ENCODE results near the gene ACSF3.
"Not testable (repeated sequence)": the region's sequence is repeated elsewhere in the genome, so short reads cannot be mapped to it uniquely, and the experiment has no call there.

Gene ACSF3

GRCh38 chr16:89176717-89177116, 83.1 kb downstream of the ACSF3 start:
- peaks cover 5% of the 10 kb centered on the region for H3K27me3 Mint-ChIP-seq
- H3K9me3 Mint-ChIP-seq, result no peaks in the 10 kb centered on the region
- DNase-seq (ENCODE audit: low spot score in 2 of 2), result no peak
- peaks cover 2% of the 10 kb centered on the region for H3K36me3 Mint-ChIP-seq (ENCODE audit: insufficient read depth)
- no peak for ATAC-seq (replicated peaks; ENCODE audit: extremely low read depth, poor library complexity, severe bottlenecking)
- no peak overlapping the region for H3K27ac Mint-ChIP-seq (ENCODE audit: low read depth)
- peaks cover 4% of the 10 kb centered on the region for H3K4me1 Mint-ChIP-seq
- no peak overlapping the region for H3K4me3 Mint-ChIP-seq

DNA sequence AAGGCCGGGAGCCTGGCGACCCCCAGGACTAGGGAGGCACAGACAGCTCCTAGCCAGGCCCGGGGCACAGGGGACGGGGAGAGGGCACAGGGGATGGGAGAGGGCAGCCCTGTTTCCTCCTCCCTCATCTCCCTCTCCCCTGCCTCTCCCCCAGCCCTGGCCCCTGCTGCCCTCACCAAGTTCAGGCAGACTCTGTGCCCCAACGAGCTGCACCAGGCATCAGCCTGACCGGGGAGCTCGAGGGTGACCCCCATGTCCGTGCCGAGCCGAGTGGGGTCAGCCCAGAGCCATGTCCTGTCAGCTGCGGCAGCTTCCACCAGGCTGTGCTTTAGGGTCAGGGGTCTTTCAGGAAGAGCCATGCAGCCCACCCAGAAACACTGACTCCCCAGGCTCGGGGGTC, 83.8 kb downstream of the ACSF3 start:
- Mint-ChIP-seq H3K36me3 (ENCODE audit: insufficient read depth) (peaks cover 2% of the 10 kb centered on the region), H3K27me3 (peaks cover 6% of the 10 kb centered on the region), H3K4me3 (no peak overlapping the region), H3K9me3 (no peaks in the 10 kb centered on the region), H3K27ac (ENCODE audit: low read depth) (no peak overlapping the region), H3K4me1 (peaks cover 4% of the 10 kb centered on the region)
- no peak for ATAC-seq (replicated peaks; ENCODE audit: extremely low read depth, poor library complexity, severe bottlenecking)
- DNase-seq (ENCODE audit: low spot score in 2 of 2), result no peak

GRCh38 chr16:89178453-89179147, 84.9 kb downstream of the ACSF3 start:
- no peak overlapping the region for H3K4me3 Mint-ChIP-seq
- no peaks in the 10 kb centered on the region for H3K9me3 Mint-ChIP-seq
- peaks cover 6% of the 10 kb centered on the region for H3K27me3 Mint-ChIP-seq
- H3K36me3 Mint-ChIP-seq (ENCODE audit: insufficient read depth), result peaks cover 2% of the 10 kb centered on the region
- ATAC-seq (replicated peaks; ENCODE audit: extremely low read depth, poor library complexity, severe bottlenecking) (no peak), DNase-seq (ENCODE audit: low spot score in 2 of 2) (no peak)
- no peaks in the 10 kb centered on the region for H3K4me1 Mint-ChIP-seq
- H3K27ac Mint-ChIP-seq (ENCODE audit: low read depth), result no peak overlapping the region

DNA sequence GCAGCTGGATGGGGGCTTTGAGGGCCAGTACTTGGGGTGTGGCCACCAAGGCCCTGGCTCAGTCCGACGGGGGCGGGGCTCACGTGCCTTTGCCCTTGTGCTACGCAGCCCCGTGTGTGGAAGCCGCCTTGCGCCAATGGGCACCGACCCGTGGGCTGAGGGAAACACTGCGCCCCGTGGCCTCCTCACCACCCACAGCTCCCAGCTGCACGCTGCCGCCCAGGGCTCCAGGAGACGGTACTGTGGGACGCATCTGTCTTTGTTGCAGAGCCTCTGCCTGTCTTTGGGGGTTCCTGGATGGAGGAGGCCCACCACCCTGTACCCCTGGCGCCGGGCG, 85.5 kb downstream of the ACSF3 start:
- DNase-seq (ENCODE audit: low spot score in 2 of 2) (no peak), ATAC-seq (replicated peaks; ENCODE audit: extremely low read depth, poor library complexity, severe bottlenecking) (no peak)
- Mint-ChIP-seq H3K27me3 (peaks cover 6% of the 10 kb centered on the region), H3K4me3 (no peak overlapping the region), H3K4me1 (no peaks in the 10 kb centered on the region), H3K9me3 (no peaks in the 10 kb centered on the region), H3K27ac (ENCODE audit: low read depth) (no peak overlapping the region), H3K36me3 (ENCODE audit: insufficient read depth) (peaks cover 3% of the 10 kb centered on the region)

DNA sequence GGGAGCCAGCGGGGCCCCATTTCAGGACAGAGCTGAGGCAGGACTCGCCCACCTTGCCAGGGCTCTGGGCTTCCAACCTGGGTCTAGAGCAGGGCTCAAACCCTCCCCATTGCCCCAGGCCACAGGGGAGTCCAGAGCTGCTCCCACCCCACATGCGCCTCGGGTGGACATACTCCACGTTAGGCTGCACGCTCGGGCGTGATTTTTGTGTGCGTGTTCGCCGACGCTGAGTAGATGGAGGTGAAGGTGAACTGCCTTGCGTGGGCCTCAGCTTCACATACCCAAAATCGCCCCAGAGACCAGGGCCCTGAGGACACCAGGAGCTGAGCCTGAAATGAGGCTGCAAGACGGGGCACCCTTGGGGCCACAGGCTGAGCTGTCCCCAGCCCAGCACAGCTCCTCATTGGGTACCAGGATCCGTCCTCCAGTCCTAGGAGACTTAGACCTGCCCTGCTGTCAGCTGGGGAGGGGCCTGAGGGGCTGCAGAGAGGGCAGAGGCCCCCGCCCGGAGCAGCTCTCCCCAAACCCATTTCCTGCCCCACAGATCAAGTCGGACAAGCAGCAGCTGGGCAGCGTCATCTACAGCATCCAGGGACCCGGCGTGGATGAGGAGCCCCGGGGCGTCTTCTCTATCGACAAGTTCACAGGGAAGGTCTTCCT, 86.1 kb downstream of the ACSF3 start:
- Mint-ChIP-seq H3K27ac (ENCODE audit: low read depth) (no peak overlapping the region), H3K4me1 (no peaks in the 10 kb centered on the region), H3K4me3 (no peak overlapping the region), H3K27me3 (peaks cover 6% of the 10 kb centered on the region), H3K9me3 (no peaks in the 10 kb centered on the region), H3K36me3 (ENCODE audit: insufficient read depth) (peaks cover 7% of the 10 kb centered on the region)
- DNase-seq (ENCODE audit: low spot score in 2 of 2) (no peak), ATAC-seq (replicated peaks; ENCODE audit: extremely low read depth, poor library complexity, severe bottlenecking) (no peak)

- no peaks in the 10 kb centered on the region for H3K4me1 Mint-ChIP-seq
- no peak overlapping the region for H3K27ac Mint-ChIP-seq (ENCODE audit: low read depth)
- H3K36me3 Mint-ChIP-seq (ENCODE audit: insufficient read depth), result peaks cover 25% of the 10 kb centered on the region
- ATAC-seq (replicated peaks; ENCODE audit: extremely low read depth, poor library complexity, severe bottlenecking), result no peak
- H3K27me3 Mint-ChIP-seq, result peaks cover 6% of the 10 kb centered on the region
- no peak overlapping the region for H3K4me3 Mint-ChIP-seq
- no peak for DNase-seq (ENCODE audit: low spot score in 2 of 2)
- H3K9me3 Mint-ChIP-seq, result peaks cover 5% of the 10 kb centered on the region
Observed at GRCh38 chr16:89183463-89183862, 89.8 kb downstream of the ACSF3 start.

DNA sequence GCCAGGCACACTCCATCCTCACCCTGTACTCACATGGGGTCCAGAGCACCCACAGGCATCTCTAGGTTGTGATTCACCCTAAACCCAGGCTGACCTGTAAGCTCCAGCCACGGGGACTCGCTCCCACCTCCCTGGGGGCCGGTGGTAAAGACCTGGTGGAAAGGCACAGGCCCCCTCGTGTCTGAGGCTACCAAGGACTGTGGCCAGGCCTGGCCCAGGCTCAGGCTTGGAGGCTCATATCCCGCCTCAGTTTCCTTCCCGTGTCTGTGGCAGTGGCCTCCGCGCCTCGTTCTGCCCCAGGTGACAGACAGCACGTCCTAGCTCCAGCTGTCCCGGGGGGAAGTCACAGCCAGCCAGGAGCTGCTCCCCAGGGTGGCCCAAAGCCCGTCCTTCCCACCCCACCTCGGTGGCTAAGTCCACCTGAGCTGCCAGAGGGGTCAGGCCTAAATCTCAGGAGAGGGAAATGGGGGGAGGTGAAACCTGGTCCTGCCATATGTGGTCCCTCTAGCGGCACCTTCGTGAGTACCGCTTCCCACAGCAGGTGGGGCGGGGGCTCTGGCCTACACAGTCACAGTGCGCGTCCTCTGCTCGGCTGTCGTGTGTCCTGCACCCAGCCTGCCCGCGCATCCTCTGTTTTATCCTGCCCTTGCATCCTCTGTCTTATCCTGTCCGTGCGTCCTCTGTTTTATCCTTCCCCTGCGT, 90.5 kb downstream of the ACSF3 start:
- H3K4me3 Mint-ChIP-seq, result no peak overlapping the region
- H3K9me3 Mint-ChIP-seq, result peaks cover 5% of the 10 kb centered on the region
- no peak for ATAC-seq (replicated peaks; ENCODE audit: extremely low read depth, poor library complexity, severe bottlenecking)
- no peaks in the 10 kb centered on the region for H3K4me1 Mint-ChIP-seq
- H3K27me3 Mint-ChIP-seq, result peaks cover 6% of the 10 kb centered on the region
- no peak for DNase-seq (ENCODE audit: low spot score in 2 of 2)
- H3K27ac Mint-ChIP-seq (ENCODE audit: low read depth), result no peak overlapping the region
- peaks cover 29% of the 10 kb centered on the region for H3K36me3 Mint-ChIP-seq (ENCODE audit: insufficient read depth)

DNA sequence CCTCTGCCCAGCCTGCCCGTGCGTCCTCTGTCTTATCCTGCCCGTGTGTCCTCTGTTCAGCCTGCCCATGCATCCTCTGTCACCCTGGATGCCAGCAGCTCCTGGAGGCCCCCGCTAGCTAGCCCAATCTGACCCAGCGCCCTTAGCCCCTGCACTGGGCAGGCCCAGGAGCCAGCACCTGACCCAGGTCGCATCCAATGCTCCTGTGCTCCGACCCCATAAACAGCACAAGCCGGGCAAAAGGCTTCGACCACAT, 91.0 kb downstream of the ACSF3 start:
- Mint-ChIP-seq H3K27me3 (peaks cover 6% of the 10 kb centered on the region), H3K27ac (ENCODE audit: low read depth) (no peak overlapping the region), H3K4me1 (no peaks in the 10 kb centered on the region), H3K36me3 (ENCODE audit: insufficient read depth) (peaks cover 29% of the 10 kb centered on the region), H3K4me3 (no peak overlapping the region), H3K9me3 (peaks cover 5% of the 10 kb centered on the region)
- DNase-seq (ENCODE audit: low spot score in 2 of 2) (no peak), ATAC-seq (replicated peaks; ENCODE audit: extremely low read depth, poor library complexity, severe bottlenecking) (no peak)

GRCh38 chr16:89184933-89185794, 91.5 kb downstream of the ACSF3 start:
- DNase-seq (ENCODE audit: low spot score in 2 of 2) (peak in 1 of 2 donors; percentile 58), ATAC-seq (replicated peaks; ENCODE audit: extremely low read depth, poor library complexity, severe bottlenecking) (peak; percentile 52)
- Mint-ChIP-seq H3K4me1 (no peaks in the 10 kb centered on the region), H3K27ac (ENCODE audit: low read depth) (no peak overlapping the region), H3K27me3 (peaks cover 6% of the 10 kb centered on the region), H3K4me3 (no peak overlapping the region), H3K9me3 (peaks cover 5% of the 10 kb centered on the region), H3K36me3 (ENCODE audit: insufficient read depth) (peaks cover 29% of the 10 kb centered on the region)

GRCh38 chr16:89185887-89186592, 92.4 kb downstream of the ACSF3 start:
- not testable (repeated sequence) for ATAC-seq (replicated peaks; ENCODE audit: extremely low read depth, poor library complexity, severe bottlenecking); H3K27me3 Mint-ChIP-seq; DNase-seq (ENCODE audit: low spot score in 2 of 2); H3K9me3 Mint-ChIP-seq; H3K27ac Mint-ChIP-seq (ENCODE audit: low read depth); H3K4me3 Mint-ChIP-seq; H3K4me1 Mint-ChIP-seq
- peaks cover 27% of the 10 kb centered on the region for H3K36me3 Mint-ChIP-seq (ENCODE audit: insufficient read depth)

- not testable (repeated sequence) for DNase-seq (ENCODE audit: low spot score in 2 of 2); H3K27me3 Mint-ChIP-seq; ATAC-seq (replicated peaks; ENCODE audit: extremely low read depth, poor library complexity, severe bottlenecking); H3K9me3 Mint-ChIP-seq; H3K4me3 Mint-ChIP-seq; H3K4me1 Mint-ChIP-seq
- peaks cover 27% of the 10 kb centered on the region for H3K36me3 Mint-ChIP-seq (ENCODE audit: insufficient read depth)
- peak overlapping the region; percentile 92 for H3K27ac Mint-ChIP-seq (ENCODE audit: low read depth)
Observed at GRCh38 chr16:89186593-89187031, 93.0 kb downstream of the ACSF3 start.
